ENCODE measurements around the gene MINDY4B.

Gene MINDY4B

GRCh38 chr3:150905339-150905738 is at the start of gene MINDY4B:
TSS of gene MINDY4B (minus strand) at chr3:150905439. CDS start at chr3:150905439, 0 bp downstream.
- no peak for DNase-seq (ENCODE audit: low spot score)

- DNase-seq (ENCODE audit: low spot score) = no peak
These were observed 46.7 kb upstream of the MINDY4B start for GRCh38 chr3:150951923-150952322.

GRCh38 chr3:150945226-150946032 is 40.2 kb upstream of the MINDY4B start:
- DNase-seq (ENCODE audit: low spot score) = no peak

- no peak for DNase-seq (ENCODE audit: low spot score)
These were observed 37.0 kb upstream of the MINDY4B start for GRCh38 chr3:150942221-150942620.

GRCh38 chr3:150936693-150937092 is 31.5 kb upstream of the MINDY4B start:
- DNase-seq (ENCODE audit: low spot score) = no peak

- no peak for DNase-seq (ENCODE audit: low spot score)
These were observed 28.3 kb upstream of the MINDY4B start for GRCh38 chr3:150933473-150933995.

- DNase-seq (ENCODE audit: low spot score) = no peak
These were observed 26.5 kb upstream of the MINDY4B start for GRCh38 chr3:150931745-150932144.

GRCh38 chr3:150930839-150931238 is 25.6 kb upstream of the MINDY4B start:
- no peak for DNase-seq (ENCODE audit: low spot score)

- DNase-seq (ENCODE audit: low spot score) = no peak
These were observed 23.0 kb upstream of the MINDY4B start for GRCh38 chr3:150928234-150928633.

- no peak for DNase-seq (ENCODE audit: low spot score)
These were observed 21.1 kb upstream of the MINDY4B start for GRCh38 chr3:150926328-150926727.

GRCh38 chr3:150925751-150926201 is 20.5 kb upstream of the MINDY4B start:
- peak; percentile 74 for DNase-seq (ENCODE audit: low spot score)

GRCh38 chr3:150922611-150923010 is 17.4 kb upstream of the MINDY4B start:
- peak; percentile 56 for DNase-seq (ENCODE audit: low spot score)

GRCh38 chr3:150921209-150921608 is 16.0 kb upstream of the MINDY4B start:
- no peak for DNase-seq (ENCODE audit: low spot score)

GRCh38 chr3:150920236-150920635 is 15.0 kb upstream of the MINDY4B start:
- DNase-seq (ENCODE audit: low spot score) = no peak

- DNase-seq (ENCODE audit: low spot score) = no peak
These were observed 12.7 kb upstream of the MINDY4B start for GRCh38 chr3:150917951-150918350.

- DNase-seq (ENCODE audit: low spot score) = no peak
These were observed 8.1 kb upstream of the MINDY4B start for GRCh38 chr3:150913133-150913922.

GRCh38 chr3:150912501-150912900 is 7.3 kb upstream of the MINDY4B start:
- no peak for DNase-seq (ENCODE audit: low spot score)

GRCh38 chr3:150911771-150912170 is 6.5 kb upstream of the MINDY4B start:
- DNase-seq (ENCODE audit: low spot score) = no peak

- DNase-seq (ENCODE audit: low spot score) = no peak
These were observed 1.2 kb upstream of the MINDY4B start for GRCh38 chr3:150906461-150906860.

GRCh38 chr3:150905746-150906145 is 507 bp upstream of the MINDY4B start:
- no peak for DNase-seq (ENCODE audit: low spot score)

GRCh38 chr3:150902988-150903387 is 2.3 kb downstream of the MINDY4B start:
- no peak for DNase-seq (ENCODE audit: low spot score)

GRCh38 chr3:150901793-150902192 is 3.4 kb downstream of the MINDY4B start:
- DNase-seq (ENCODE audit: low spot score) = no peak

GRCh38 chr3:150899141-150899540 is 6.1 kb downstream of the MINDY4B start:
- no peak for DNase-seq (ENCODE audit: low spot score)
